Muscle of back (tissue), 11 donors: Measurements from ENCODE around the gene SEMA3F. TPM values are rescaled to one million over a fixed set of nuclear protein-coding genes. Genes with fewer than 3 reads are reported as not detected.

Experiments
- DNase-seq, 3 donors: peaks; one replicate each; pipeline versions ENCODE4 v3.0.0 to v3.0.0-alpha.2; 2013
- polyA plus RNA-seq, 10 donors: library from polyadenylated mRNA; unstranded; fragments of 120-200 nt; gene quantifications; one replicate each; pipeline ENCODE4 v1.2.1, GENCODE V29; 2013; ENCODE audit not compliant: insufficient read length in 10 of 10

The SEMA3F gene
- polyA plus RNA-seq, 10 donors = 9.5 to 38.2 (median 11.4) TPM

- DNase-seq = no peak
These were observed 76.5 kb downstream of the SEMA3F start for GRCh38 chr3:50231581-50231980.

GRCh38 chr3:50232303-50232702 is 77.2 kb downstream of the SEMA3F start:
- no peak for DNase-seq

- DNase-seq = no peak
These were observed 78.1 kb downstream of the SEMA3F start for GRCh38 chr3:50233176-50233575.

- DNase-seq = peak; percentile 98 to 99 (median 99)
These were observed 80.8 kb downstream of the SEMA3F start, which contains the start of gene GNAI2 for GRCh38 chr3:50235716-50236483. Gene GNAI2, plus strand, starts transcription at chr3:50236204. Its CDS starts 132 bp downstream, at chr3:50236336.

GRCh38 chr3:50236484-50237132 is 81.5 kb downstream of the SEMA3F start:
- DNase-seq = no peak

DNA sequence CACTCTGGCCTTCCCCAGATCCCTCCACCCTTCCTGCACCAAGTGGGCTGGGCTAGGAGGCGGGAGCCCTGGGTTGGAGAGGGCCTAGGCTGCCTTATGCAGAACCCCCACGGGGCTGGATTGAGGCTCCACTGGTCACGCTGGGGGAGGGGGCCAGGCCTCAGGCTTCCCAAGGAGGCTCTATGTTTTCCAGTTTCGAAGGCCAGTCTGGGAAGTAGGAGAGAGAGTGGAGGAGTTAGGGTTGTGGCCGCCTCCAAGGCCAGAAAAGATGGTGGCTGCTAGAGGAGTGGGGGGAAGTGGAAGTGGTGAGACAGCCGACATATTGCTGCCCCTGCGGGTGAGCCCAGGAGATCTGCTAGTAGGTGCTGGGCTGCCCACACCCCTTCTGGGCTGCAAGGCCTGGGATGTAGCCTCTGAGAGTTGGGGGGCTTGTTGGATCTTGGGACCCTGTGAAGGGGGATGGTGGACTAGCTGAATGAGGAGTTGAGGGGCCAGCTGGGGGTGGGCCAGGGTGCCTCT is 82.1 kb downstream of the SEMA3F start:
- peak in 1 of 3 donors; percentile 73 for DNase-seq

DNA sequence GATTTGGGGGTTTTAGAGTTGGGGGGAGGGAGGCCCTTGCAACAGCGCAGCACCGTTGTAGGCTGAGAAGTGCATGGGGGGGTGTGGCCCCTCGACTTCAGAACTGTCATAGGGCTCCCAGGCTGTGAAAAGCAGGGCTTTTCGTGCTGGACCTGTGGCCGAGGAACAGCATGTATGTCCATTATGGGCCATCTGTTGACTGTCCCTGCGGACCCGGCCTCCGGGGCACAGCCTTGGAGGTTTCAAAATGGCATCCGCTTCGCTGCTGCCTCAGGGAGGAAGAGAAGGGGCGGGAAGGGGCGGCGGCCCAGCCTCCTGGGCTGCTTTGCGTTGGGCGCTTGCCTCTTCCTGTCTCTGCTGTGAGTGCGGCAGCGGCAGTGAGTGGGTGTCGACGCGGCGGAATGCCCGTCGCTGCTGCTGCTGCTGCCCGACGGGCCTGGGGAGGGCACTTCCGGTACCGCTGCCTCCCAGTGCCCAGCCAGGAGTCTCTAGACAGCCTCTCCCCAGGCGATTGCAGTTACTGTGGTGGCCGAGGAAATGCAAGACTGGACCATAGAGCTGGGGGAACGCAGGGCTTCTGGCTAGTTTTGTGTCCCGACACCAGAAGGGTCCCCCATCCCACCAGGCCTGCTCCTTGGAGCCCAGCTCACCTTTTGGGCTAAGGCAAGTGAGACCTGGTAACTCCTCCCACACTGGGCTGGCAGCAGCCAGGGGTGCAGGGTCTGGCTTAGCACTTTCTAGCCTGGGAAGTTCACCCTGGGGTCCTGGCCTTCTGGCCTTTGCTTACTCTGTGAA is 82.8 kb downstream of the SEMA3F start:
- peak; percentile 63 to 89 (median 79) for DNase-seq

DNA sequence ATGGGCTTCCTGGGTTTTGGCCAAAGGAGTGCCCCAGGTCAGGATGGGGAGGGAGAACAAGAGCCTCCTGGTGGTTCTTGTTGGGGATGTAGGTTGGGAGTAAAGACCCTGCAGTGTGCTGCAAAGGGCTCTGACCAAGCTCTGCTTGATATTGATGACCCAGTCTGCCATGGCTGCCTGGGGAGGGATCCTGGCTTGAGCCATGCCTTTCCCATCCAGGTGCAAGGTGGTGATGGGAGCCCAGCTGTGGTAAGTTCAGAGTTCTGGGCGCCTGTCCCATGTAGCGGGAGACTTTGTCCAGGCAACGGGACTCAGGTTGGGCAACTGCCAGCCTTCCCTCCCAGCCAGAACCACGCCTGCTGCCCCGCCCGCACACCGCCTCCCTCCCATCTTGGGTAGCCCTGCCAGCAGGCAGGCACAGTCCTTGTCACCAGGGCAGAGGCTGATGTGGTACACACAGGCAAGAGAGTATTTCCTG is 83.5 kb downstream of the SEMA3F start:
- peak in 1 of 3 donors; percentile 39 for DNase-seq

Other genes starting within 250 kb of the SEMA3F start
- gene MON1A, start 225.5 kb upstream of the SEMA3F start, polyA plus RNA-seq = 1 to 10 TPM; 4.9 to 8.3 (median 6.3) TPM
- gene RBM6, start 215.2 kb upstream of the SEMA3F start, polyA plus RNA-seq = 10 to 100 TPM; 50.5 to 97.3 (median 67.6) TPM
- gene RBM5, start 66.4 kb upstream of the SEMA3F start, polyA plus RNA-seq = 100 to 1,000 TPM; 113 to 245 (median 144) TPM
- gene GNAT1, start 36.3 kb downstream of the SEMA3F start, polyA plus RNA-seq = under 1 TPM in 1 of 10 donors, not detected in 9; 0.31 TPM
- gene SLC38A3, start 49.9 kb downstream of the SEMA3F start, polyA plus RNA-seq = 1 to 10 TPM in 9 of 10 donors, under 1 TPM in 1; 0.98 to 4.6 (median 2.4) TPM
- 100 to 1,000 TPM; 160 to 205 (median 182) TPM for gene GNAI2, start 80.9 kb downstream of the SEMA3F start, polyA plus RNA-seq
- 10 to 100 TPM; 25.1 to 59.2 (median 42.0) TPM for gene SEMA3B, start 113.8 kb downstream of the SEMA3F start, polyA plus RNA-seq
- 10 to 100 TPM; 13.8 to 39.2 (median 30.1) TPM for gene LSMEM2, start 123.8 kb downstream of the SEMA3F start, polyA plus RNA-seq
- gene IFRD2, start 137.1 kb downstream of the SEMA3F start, polyA plus RNA-seq = 10 to 100 TPM; 32.0 to 54.6 (median 50.2) TPM
- 1 to 10 TPM; 1.2 to 2.4 (median 1.9) TPM for gene HYAL3, start 144.1 kb downstream of the SEMA3F start, polyA plus RNA-seq
- gene NAA80, start 144.1 kb downstream of the SEMA3F start, polyA plus RNA-seq = 1 to 10 TPM; 4.8 to 7.2 (median 6.3) TPM
- 1 to 10 TPM; 1.0 to 3.6 (median 2.0) TPM for gene HYAL1, start 148.2 kb downstream of the SEMA3F start, polyA plus RNA-seq
- 10 to 100 TPM; 29.1 to 52.0 (median 36.9) TPM for gene HYAL2, start 167.4 kb downstream of the SEMA3F start, polyA plus RNA-seq
- 10 to 100 TPM; 14.3 to 20.2 (median 15.9) TPM for gene TUSC2, start 172.9 kb downstream of the SEMA3F start, polyA plus RNA-seq
- gene RASSF1, start 185.5 kb downstream of the SEMA3F start, polyA plus RNA-seq = 10 to 100 TPM; 31.3 to 43.2 (median 34.4) TPM
- gene ZMYND10, start 190.4 kb downstream of the SEMA3F start, polyA plus RNA-seq = 1 to 10 TPM in 4 of 10 donors, under 1 TPM in 6; 0.60 to 1.7 (median 0.93) TPM
- 10 to 100 TPM; 16.9 to 23.2 (median 18.9) TPM for gene NPRL2, start 195.5 kb downstream of the SEMA3F start, polyA plus RNA-seq
- gene CYB561D2, start 195.5 kb downstream of the SEMA3F start, polyA plus RNA-seq = 10 to 100 TPM in 1 of 10 donors, 1 to 10 TPM in 9; 5.9 to 10.2 (median 7.0) TPM
- gene TMEM115, start 204.2 kb downstream of the SEMA3F start, polyA plus RNA-seq = 10 to 100 TPM; 18.5 to 30.8 (median 23.4) TPM